Duodenal mucosa (tissue), 2 donors: Measurements from ENCODE around the gene MFRP.

Experiments used
- H3K27ac ChIP-seq: one replicate; pipeline ENCODE4 v1.7.0; 2013; ENCODE audit warnings: low read depth, low read length
- H3K27me3 ChIP-seq, 2 donors: one replicate each; pipeline ENCODE4 v1.7.0; 2013; ENCODE audit warnings: low read length in 2 of 2, control low read depth in 1 of 2; ENCODE audit not compliant: insufficient read depth in 2 of 2, control insufficient read depth in 1 of 2
- H3K36me3 ChIP-seq, 2 donors: one replicate each; pipeline ENCODE4 v1.7.0; 2013; ENCODE audit warnings: low read length in 2 of 2, control low read depth in 1 of 2; ENCODE audit not compliant: insufficient read depth in 2 of 2, control insufficient read depth in 1 of 2
- H3K4me1 ChIP-seq, 2 donors: one replicate each; pipeline ENCODE4 v1.7.0; 2013; ENCODE audit warnings: low read length in 2 of 2, control low read depth in 1 of 2; ENCODE audit not compliant: insufficient read depth in 2 of 2, control insufficient read depth in 1 of 2
- H3K4me3 ChIP-seq, 2 donors: one replicate each; pipeline ENCODE4 v1.7.0; 2013; ENCODE audit warnings: low read length in 2 of 2, low read depth in 1 of 2
- H3K9ac ChIP-seq, 2 donors: one replicate each; pipeline ENCODE4 v1.7.0; 2013; ENCODE audit warnings: low read length in 2 of 2, low read depth in 1 of 2
- H3K9me3 ChIP-seq, 2 donors: one replicate each; pipeline ENCODE4 v1.7.0; 2013; ENCODE audit warnings: low read length in 2 of 2, control low read depth in 1 of 2; ENCODE audit not compliant: control insufficient read depth in 1 of 2

The MFRP gene

DNA sequence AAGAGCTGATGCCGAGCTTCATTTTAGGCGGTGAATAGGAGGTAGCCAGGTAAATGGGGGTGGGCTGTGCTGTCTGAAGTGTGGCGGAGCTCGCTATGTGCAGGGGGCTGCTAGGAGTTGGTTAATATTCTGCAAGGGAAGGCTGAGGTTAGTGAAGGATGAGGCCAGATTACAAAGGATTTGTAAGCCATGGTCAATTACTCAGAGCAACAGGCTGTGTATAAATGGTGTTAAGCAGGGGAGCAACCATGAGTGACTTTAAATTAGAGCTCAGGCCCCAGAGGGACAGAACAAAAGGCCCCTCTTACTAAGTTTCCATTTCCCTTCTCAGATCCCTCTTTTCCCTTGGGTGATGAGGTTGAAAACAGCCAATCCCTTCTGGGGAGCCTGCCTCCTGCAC lies 22.3 kb downstream of the MFRP start:
- Histone ChIP-seq H3K27ac (no peak overlapping the region), H3K36me3 (no peaks in the 10 kb centered on the region), H3K27me3 (peaks cover 0 to 3% of the 10 kb centered on the region in 2 donors), H3K9me3 (no peaks in the 10 kb centered on the region), H3K4me1 (peaks cover 9 to 20% of the 10 kb centered on the region in 2 donors), H3K4me3 (no peak overlapping the region), H3K9ac (no peak overlapping the region)

DNA sequence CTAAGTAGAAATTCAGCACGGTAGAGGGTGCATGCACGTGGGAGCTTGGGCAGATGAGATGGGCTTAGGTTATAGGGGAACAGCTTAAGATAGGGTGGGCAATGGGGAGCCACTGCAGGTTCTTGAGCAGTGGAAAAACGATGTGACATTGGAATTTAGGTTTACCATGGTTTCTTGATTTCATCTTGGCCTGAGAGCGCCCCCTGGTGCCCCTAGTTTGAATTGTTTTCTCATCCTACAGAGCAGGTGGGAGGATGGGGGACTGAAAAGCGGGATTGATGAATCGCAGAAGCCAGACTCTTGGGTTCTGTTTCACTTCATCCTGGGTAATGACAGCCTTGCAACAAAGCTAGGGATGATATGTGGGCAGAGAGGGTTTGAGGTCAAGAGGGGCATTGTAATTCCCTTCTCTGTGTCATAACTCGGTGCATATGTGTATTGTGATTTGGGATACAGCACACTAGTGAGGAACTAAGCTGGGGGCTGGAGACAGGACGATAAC lies 22.9 kb downstream of the MFRP start:
- no peaks in the 10 kb centered on the region for H3K9me3 ChIP-seq
- no peak overlapping the region for H3K27ac ChIP-seq
- no peak overlapping the region for H3K4me3 ChIP-seq
- no peaks in the 10 kb centered on the region for H3K36me3 ChIP-seq
- H3K4me1 ChIP-seq: peaks cover 9 to 25% of the 10 kb centered on the region in 2 donors
- H3K27me3 ChIP-seq: peaks cover 0 to 8% of the 10 kb centered on the region in 2 donors
- no peak overlapping the region for H3K9ac ChIP-seq

DNA sequence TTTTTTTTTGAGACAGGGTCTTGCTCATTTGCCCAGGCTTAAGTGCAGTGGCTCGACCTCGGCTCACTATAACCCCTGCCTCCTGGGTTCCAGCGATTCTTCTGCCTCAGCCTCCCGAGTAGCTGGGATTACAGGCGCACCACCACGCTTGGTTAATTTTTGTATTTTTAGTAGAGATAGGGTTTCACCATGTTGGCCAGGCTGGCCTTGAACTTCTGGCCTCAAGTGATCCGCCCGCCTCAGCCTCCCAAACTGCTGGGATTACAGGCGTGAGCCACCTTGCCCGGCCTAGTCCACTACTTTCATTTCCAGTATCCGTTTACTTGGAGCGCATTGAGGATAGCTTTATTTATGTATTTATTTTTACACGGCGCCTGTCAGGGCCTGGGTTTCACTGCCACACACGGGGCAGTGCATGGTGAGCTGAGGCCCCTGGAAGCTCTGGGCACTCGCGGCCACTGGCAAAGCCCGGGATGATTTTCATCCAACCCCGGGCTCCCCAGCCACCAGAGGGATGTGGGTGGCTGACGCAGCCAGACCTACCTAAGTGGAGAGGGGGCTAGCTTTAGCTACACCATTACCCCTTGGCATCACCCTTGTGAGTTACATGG lies 23.5 kb downstream of the MFRP start:
- Histone ChIP-seq H3K4me1 (peaks cover 9 to 29% of the 10 kb centered on the region in 2 donors), H3K9me3 (no peaks in the 10 kb centered on the region), H3K27me3 (peaks cover 1 to 14% of the 10 kb centered on the region in 2 donors), H3K36me3 (no peaks in the 10 kb centered on the region), H3K4me3 (no peak overlapping the region), H3K27ac (no peak overlapping the region), H3K9ac (no peak overlapping the region)

DNA sequence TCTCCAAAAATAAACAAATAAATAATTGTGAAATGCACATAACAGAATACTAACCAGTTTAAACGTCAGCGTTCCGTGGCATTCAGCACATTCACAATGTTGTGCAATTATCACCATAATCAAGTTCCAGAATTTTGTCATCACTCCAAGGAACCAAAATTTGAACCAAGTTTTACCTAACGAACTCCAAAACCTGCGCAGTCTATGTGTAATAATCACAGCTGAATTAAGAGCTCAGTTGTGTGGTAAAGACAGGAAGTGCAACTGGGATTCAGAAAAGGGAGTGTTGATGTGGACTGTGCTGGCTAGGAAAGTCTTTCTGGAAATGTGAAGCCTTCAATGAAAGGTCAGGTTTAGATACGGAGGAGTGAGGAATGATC lies 24.2 kb downstream of the MFRP start:
- no peaks in the 10 kb centered on the region for H3K36me3 ChIP-seq
- H3K27me3 ChIP-seq: peaks cover 8 to 21% of the 10 kb centered on the region in 2 donors
- no peak overlapping the region for H3K9ac ChIP-seq
- no peak overlapping the region for H3K27ac ChIP-seq
- H3K9me3 ChIP-seq: no peaks in the 10 kb centered on the region
- peak overlapping the region in 1 of 2 donors; percentile 3 for H3K4me3 ChIP-seq
- peaks cover 9 to 36% of the 10 kb centered on the region in 2 donors for H3K4me1 ChIP-seq

DNA sequence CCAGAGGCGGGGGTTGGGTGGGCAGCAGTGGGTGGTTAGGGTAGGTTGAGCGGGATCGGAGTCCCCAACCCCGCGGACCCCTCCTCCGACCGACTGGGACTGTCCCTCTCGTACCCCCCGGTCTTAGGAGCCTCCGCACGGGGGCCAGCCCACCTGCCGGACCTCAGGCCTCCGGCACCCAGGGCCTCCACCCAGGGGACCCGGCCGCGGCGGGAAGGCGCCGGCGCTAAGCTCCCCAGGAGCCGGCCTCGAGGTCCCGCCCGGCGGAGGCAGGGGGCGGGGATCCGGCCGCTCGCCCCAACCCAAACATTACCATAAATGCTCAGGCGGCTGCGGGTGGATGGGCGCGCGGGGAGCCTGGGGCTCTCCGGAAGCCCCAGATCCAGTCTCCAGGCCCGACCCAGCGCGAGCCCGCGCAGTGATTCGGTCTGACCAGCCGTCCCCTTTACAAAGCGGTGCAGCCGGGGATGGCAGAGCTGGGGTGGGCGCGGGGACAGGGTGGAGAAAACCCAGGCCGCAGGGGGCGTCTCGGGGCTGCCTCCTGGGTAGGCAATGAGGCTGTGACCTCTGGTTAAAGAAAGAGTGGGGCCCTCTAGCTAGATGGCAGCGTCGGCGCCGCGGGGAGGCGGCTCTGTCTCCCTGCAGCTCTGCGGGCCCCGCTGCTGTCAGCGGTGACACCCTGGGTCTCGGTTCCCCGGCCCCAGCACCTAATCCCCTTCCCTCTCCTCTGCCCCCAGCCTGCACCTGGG lies 25.6 kb downstream of the MFRP start:
- Histone ChIP-seq H3K27me3 (peaks cover 16 to 31% of the 10 kb centered on the region in 2 donors), H3K9me3 (no peaks in the 10 kb centered on the region), H3K4me1 (peaks cover 9 to 44% of the 10 kb centered on the region in 2 donors), H3K4me3 (peak overlapping the region; percentile 68 to 74), H3K27ac (peak overlapping the region; percentile 78), H3K36me3 (no peaks in the 10 kb centered on the region), H3K9ac (peak overlapping the region; percentile 64 to 65)

DNA sequence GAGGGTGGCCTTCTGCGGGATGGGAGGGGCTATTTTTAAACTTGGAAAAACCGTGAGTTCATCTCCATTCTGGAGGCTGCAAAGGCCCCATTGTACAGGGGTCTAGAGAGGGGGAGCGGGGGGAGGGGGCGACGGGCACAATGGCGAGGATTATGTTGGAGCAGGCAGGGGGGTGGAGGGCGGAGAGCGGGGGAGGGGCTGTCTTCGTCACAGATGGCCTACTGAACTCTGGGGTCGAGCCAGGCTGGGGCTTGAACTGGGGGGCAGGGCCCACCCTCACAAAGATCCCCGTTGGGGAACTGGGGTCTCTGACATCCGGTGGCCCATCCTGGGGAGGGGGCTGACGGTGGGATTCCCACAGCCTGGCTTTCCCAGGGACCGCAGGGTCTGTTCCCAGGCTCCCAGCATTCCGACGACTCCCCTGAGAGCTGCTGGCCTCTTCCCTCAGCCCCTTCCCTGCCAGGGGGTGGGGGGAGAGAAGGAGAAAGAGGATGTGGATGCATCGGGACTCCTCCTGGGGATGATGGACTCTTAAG lies 26.2 kb downstream of the MFRP start:
- peak overlapping the region; percentile 39 to 64 for H3K9ac ChIP-seq
- no peaks in the 10 kb centered on the region for H3K9me3 ChIP-seq
- H3K27ac ChIP-seq: peak overlapping the region; percentile 78
- peaks cover 22 to 38% of the 10 kb centered on the region in 2 donors for H3K27me3 ChIP-seq
- no peaks in the 10 kb centered on the region for H3K36me3 ChIP-seq
- peaks cover 14 to 51% of the 10 kb centered on the region in 2 donors for H3K4me1 ChIP-seq
- H3K4me3 ChIP-seq: peak overlapping the region; percentile 68 to 74

DNA sequence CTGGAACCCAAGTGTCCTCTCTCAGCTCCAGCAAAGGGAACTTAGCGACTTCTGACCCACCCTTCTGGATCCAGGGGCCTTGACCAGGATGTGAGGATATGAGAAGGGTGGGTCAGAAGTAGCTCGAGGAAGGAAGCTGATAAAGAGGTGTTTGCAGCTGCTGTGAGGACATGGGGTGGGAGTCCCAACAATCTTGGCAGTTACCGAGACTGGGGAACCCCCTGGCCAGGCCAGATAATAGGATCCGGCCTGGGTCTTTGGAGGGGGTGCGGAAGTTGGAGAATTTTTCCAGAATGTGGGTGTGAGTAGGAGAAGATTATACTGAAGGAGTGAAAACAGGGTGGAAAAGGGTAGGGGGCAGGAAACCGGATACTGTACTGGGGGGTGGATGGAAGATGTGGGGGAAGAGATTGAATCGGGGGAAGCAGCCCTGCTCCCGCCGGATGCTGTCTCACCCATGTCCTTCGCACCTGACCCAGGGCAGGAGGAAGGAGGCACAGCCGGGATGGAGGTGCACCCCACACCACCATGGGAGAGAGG lies 26.7 kb downstream of the MFRP start:
- H3K27ac ChIP-seq: peak overlapping the region; percentile 70
- no peak overlapping the region for H3K4me3 ChIP-seq
- H3K36me3 ChIP-seq: no peaks in the 10 kb centered on the region
- H3K27me3 ChIP-seq: peaks cover 27 to 43% of the 10 kb centered on the region in 2 donors
- H3K9ac ChIP-seq: no peak overlapping the region
- peaks cover 17 to 55% of the 10 kb centered on the region in 2 donors for H3K4me1 ChIP-seq
- no peaks in the 10 kb centered on the region for H3K9me3 ChIP-seq

DNA sequence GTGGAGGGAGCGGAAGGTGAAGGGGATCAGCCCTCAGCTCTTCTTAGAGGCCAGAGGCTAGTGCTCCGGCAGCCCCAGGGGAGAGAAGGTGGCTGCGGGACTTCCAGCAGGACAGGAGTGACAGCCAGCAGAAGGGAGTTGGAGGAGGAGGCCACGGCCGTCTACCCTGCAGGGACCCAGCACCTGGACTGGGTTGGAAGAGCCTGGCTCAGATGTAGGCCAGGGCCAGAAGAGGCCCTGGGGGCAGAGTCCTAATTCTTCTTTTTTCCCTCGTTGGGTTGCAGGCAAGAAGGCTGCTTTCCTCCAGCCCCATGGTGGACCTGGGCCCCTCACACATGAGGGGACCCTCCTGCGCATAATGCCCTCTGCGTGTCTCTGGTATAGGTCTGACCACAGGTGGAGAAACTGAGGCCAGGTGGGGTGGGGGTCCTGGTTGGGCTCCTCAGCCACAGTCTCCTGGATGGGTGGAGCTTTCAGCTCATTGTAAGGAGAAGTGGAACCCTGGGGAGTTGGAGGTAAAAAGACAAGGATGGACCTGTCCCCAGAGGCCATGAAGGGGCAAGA lies 27.3 kb downstream of the MFRP start:
- Histone ChIP-seq H3K27ac (peak overlapping the region; percentile 70), H3K9ac (peak overlapping the region in 1 of 2 donors; percentile 32), H3K9me3 (no peaks in the 10 kb centered on the region), H3K27me3 (peaks cover 32 to 46% of the 10 kb centered on the region in 2 donors), H3K36me3 (no peaks in the 10 kb centered on the region), H3K4me1 (peaks cover 17 to 57% of the 10 kb centered on the region in 2 donors), H3K4me3 (no peak overlapping the region)

DNA sequence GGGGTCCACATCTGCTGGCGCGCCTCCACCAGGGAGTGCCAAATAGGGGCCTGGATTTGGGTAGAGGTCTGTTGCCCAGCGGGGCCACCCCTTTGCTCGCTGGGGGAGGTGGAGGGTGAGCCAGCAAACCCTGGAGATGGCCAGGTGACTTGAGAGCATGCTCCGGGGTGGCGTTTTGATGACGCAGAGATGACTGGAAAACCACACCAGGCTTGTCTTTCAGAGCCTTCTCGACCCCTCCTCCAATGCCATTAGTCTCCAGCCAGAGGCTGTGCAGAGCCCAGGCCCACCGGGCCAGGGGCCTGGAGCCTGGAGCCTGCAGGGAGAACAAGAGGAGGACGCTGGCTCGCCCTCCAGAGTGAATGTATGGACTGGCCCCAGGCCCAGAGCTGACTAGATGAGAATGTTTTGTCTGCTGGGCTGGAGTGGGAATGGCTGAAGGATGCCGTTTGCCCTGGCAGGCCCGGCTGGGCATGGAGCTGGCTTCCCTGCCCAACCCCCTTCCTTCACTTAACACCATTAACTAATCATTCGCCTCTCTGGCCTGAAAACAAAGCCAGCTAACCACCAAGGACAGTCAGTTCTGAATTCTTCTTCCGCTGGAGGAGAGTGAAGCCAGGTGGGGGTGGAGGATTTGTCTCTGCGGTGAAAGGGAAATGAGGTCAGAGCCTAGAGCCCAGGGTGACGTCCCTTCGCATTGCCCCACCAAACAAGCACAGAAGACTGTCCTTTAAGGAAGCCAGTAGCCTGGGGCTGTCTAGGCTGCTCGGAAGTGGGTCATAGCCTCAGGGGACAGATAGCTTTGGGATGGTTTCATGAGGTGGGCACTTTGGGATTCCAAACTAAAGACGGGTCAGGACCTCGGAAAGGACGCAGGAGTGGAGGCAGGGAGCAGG lies 28.0 kb downstream of the MFRP start:
- Histone ChIP-seq H3K27ac (peak overlapping the region; percentile 50), H3K4me3 (no peak overlapping the region), H3K9me3 (no peaks in the 10 kb centered on the region), H3K36me3 (no peaks in the 10 kb centered on the region), H3K27me3 (peaks cover 35 to 46% of the 10 kb centered on the region in 2 donors), H3K4me1 (peaks cover 17 to 57% of the 10 kb centered on the region in 2 donors), H3K9ac (peak overlapping the region in 1 of 2 donors; percentile 32)
